HEK293 (cell line): Measurements from ENCODE around the gene UBXN6.

ENCODE experiments used
- CTCF ChIA-PET: fragments of 350-600 bp; formaldehyde crosslinking; extraction: SDS; loops from one replicate; lab custom pipeline; 2021; ENCODE audit warnings: antibody characterized with exemption; lab: Yijun Ruan, JAX
- POLR2A ChIA-PET: fragments of 300-600 bp; formaldehyde crosslinking; extraction: SDS; loops from one replicate; lab custom pipeline; 2020; ENCODE audit warnings: antibody characterized with exemption, inconsistent platforms; lab: Yijun Ruan, JAX
- H3K27ac ChIP-seq: fragments of 200-500 bp; sonication (Bioruptor generic); 2 replicates; pipeline ENCODE4 v1.5.1; 2014; ENCODE audit warnings: low read depth, low read length, control low read depth, inconsistent platforms; ENCODE audit errors: extremely low read depth
- H3K36me3 ChIP-seq, 2 experiments: fragments of 200-500 bp in 1 of 2; sonication (Bioruptor generic) in 1 of 2; 1 replicate in 1 of 2; 2 replicates in 1 of 2; pipeline ENCODE4 v1.5.1; 2014 to 2017; ENCODE audit warnings: inconsistent platforms in 2 of 2, low read length in 2 of 2; ENCODE audit not compliant: control insufficient read depth in 2 of 2, insufficient read depth in 1 of 2
- H3K4me1 ChIP-seq: fragments of 200-500 bp; sonication (Bioruptor generic); 2 replicates; pipeline ENCODE4 v1.5.1; 2014; ENCODE audit warnings: mild to moderate bottlenecking, low read length, inconsistent platforms; ENCODE audit not compliant: control insufficient read depth, insufficient read depth
- H3K4me3 ChIP-seq: 2 replicates; pipeline ENCODE4 v1.5.1; 2011; ENCODE audit warnings: low read depth, mild to moderate bottlenecking, control low read depth, low read length, moderate library complexity
- H3K9me3 ChIP-seq: fragments of 200-500 bp; sonication (Bioruptor generic); 2 replicates; pipeline ENCODE4 v1.5.1; 2014; ENCODE audit warnings: low read depth, low read length, inconsistent platforms; ENCODE audit not compliant: control insufficient read depth, insufficient read depth
- EGR2 ChIP-seq: fragments of 450-650 bp; formaldehyde crosslinking; IDR thresholded peaks from 2 replicates; pipeline ENCODE4 v1.5.1; 2016; ENCODE audit warnings: low read depth, missing biosample characterization, missing genetic modification characterization
- GLIS2 ChIP-seq: fragments of 450-650 bp; formaldehyde crosslinking; IDR thresholded peaks from 2 replicates; pipeline ENCODE4 v1.5.1; 2016; ENCODE audit warnings: missing biosample characterization, missing genetic modification characterization
- KLF9 ChIP-seq: fragments of 450-650 bp; formaldehyde crosslinking; IDR thresholded peaks from 2 replicates; pipeline ENCODE4 v1.5.1; 2016; ENCODE audit warnings: missing biosample characterization, missing genetic modification characterization, low read depth
- PRDM4 ChIP-seq: fragments of 450-650 bp; formaldehyde crosslinking; IDR thresholded peaks from 2 replicates; pipeline ENCODE4 v1.5.1; 2017; ENCODE audit warnings: missing biosample characterization, missing genetic modification characterization
- PRDM6 ChIP-seq: fragments of 450-650 bp; formaldehyde crosslinking; IDR thresholded peaks from 2 replicates; pipeline ENCODE4 v1.5.1; 2017; ENCODE audit warnings: missing biosample characterization, missing genetic modification characterization
- RBAK ChIP-seq: fragments of 450-650 bp; formaldehyde crosslinking; IDR thresholded peaks from 2 replicates; pipeline ENCODE4 v1.5.1; 2016; ENCODE audit warnings: missing biosample characterization, missing genetic modification characterization
- SCRT1 ChIP-seq: fragments of 450-650 bp; formaldehyde crosslinking; IDR thresholded peaks from 2 replicates; pipeline ENCODE4 v1.5.1; 2016; ENCODE audit warnings: missing biosample characterization, missing genetic modification characterization, borderline replicate concordance
- TSHZ1 ChIP-seq: fragments of 450-650 bp; formaldehyde crosslinking; IDR thresholded peaks from 2 replicates; pipeline ENCODE4 v1.5.1; 2016; ENCODE audit warnings: missing biosample characterization, missing genetic modification characterization, borderline replicate concordance
- YY1 ChIP-seq: fragments of 450-650 bp; formaldehyde crosslinking; IDR thresholded peaks from 2 replicates; pipeline ENCODE4 v1.5.1; 2018; ENCODE audit warnings: missing biosample characterization, missing genetic modification characterization
- ZFP37 ChIP-seq: fragments of 450-650 bp; formaldehyde crosslinking; IDR thresholded peaks from 2 replicates; pipeline ENCODE4 v1.5.1; 2016; ENCODE audit warnings: missing biosample characterization, missing genetic modification characterization
- ZFP41 ChIP-seq: fragments of 450-650 bp; formaldehyde crosslinking; IDR thresholded peaks from 2 replicates; pipeline ENCODE4 v1.5.1; 2016; ENCODE audit warnings: missing biosample characterization, missing genetic modification characterization, borderline replicate concordance
- ZNF114 ChIP-seq: fragments of 450-650 bp; formaldehyde crosslinking; IDR thresholded peaks from 2 replicates; pipeline ENCODE4 v1.5.0; 2017; ENCODE audit warnings: missing biosample characterization, missing genetic modification characterization
- ZNF121 ChIP-seq: fragments of 450-650 bp; formaldehyde crosslinking; IDR thresholded peaks from 2 replicates; pipeline ENCODE4 v1.5.1; 2016; ENCODE audit warnings: missing biosample characterization, missing genetic modification characterization
- ZNF292 ChIP-seq: fragments of 450-650 bp; formaldehyde crosslinking; IDR thresholded peaks from 2 replicates; pipeline ENCODE4 v1.5.1; 2016; ENCODE audit warnings: low read depth, missing biosample characterization, missing genetic modification characterization, borderline replicate concordance
- ZNF366 ChIP-seq: fragments of 450-650 bp; formaldehyde crosslinking; conservative IDR thresholded peaks from 2 replicates; pipeline ENCODE4 v1.5.1; 2016; ENCODE audit warnings: missing biosample characterization, missing genetic modification characterization
- ZNF473 ChIP-seq: fragments of 450-650 bp; formaldehyde crosslinking; IDR thresholded peaks from 2 replicates; pipeline ENCODE4 v1.5.1; 2017; ENCODE audit warnings: missing biosample characterization, missing genetic modification characterization
- ZNF521 ChIP-seq: fragments of 450-650 bp; formaldehyde crosslinking; IDR thresholded peaks from 2 replicates; pipeline ENCODE4 v1.5.1; 2017; ENCODE audit warnings: missing biosample characterization, mild to moderate bottlenecking, missing genetic modification characterization
- ZNF600 ChIP-seq: fragments of 450-650 bp; formaldehyde crosslinking; IDR thresholded peaks from 2 replicates; pipeline ENCODE4 v1.5.1; 2016; ENCODE audit warnings: missing biosample characterization, missing genetic modification characterization
- ZNF623 ChIP-seq: fragments of 450-650 bp; formaldehyde crosslinking; IDR thresholded peaks from 2 replicates; pipeline ENCODE4 v1.5.1; 2016; ENCODE audit warnings: missing biosample characterization, missing genetic modification characterization
- ZNF639 ChIP-seq: fragments of 450-650 bp; formaldehyde crosslinking; IDR thresholded peaks from 2 replicates; pipeline ENCODE4 v1.5.1; 2016; ENCODE audit warnings: missing biosample characterization, missing genetic modification characterization
- ZNF654 ChIP-seq: fragments of 450-650 bp; formaldehyde crosslinking; IDR thresholded peaks from 2 replicates; pipeline ENCODE4 v1.5.1; 2016; ENCODE audit warnings: low read depth, missing biosample characterization, missing genetic modification characterization
- ZNF791 ChIP-seq: fragments of 450-650 bp; formaldehyde crosslinking; IDR thresholded peaks from 2 replicates; pipeline ENCODE4 v1.5.1; 2016; ENCODE audit warnings: missing biosample characterization, missing genetic modification characterization
- ZNF830 ChIP-seq: fragments of 450-650 bp; IDR thresholded peaks from 2 replicates; pipeline ENCODE4 v1.5.0; 2018; ENCODE audit warnings: missing biosample characterization, missing genetic modification characterization, low read depth, mild to moderate bottlenecking, moderate library complexity
- ZNF837 ChIP-seq: fragments of 450-650 bp; formaldehyde crosslinking; IDR thresholded peaks from 2 replicates; pipeline ENCODE4 v1.5.1; 2016; ENCODE audit warnings: missing biosample characterization, missing genetic modification characterization
- ZSCAN18 ChIP-seq: fragments of 450-650 bp; formaldehyde crosslinking; IDR thresholded peaks from 2 replicates; pipeline ENCODE4 v1.5.1; 2016; ENCODE audit warnings: missing biosample characterization, missing genetic modification characterization
- ZSCAN23 ChIP-seq: fragments of 450-650 bp; formaldehyde crosslinking; IDR thresholded peaks from 2 replicates; pipeline ENCODE4 v1.5.1; 2016; ENCODE audit warnings: missing biosample characterization, missing genetic modification characterization

UBXN6 gene

GRCh38 chr19:4441994-4442818 lies 15.4 kb downstream of the UBXN6 start:
- no peak overlapping the region for H3K27ac ChIP-seq
- POLR2A ChIA-PET, result interaction anchor here (0.6 kb wide), 1 partner anchor 56 kb away, joined by 9 read pairs; no protein-coding TSS in a partner anchor
- H3K36me3 ChIP-seq, result peaks cover 24 to 88% of the 10 kb centered on the region in 2 experiments; a peak in 2 of 3 replicates
- H3K4me1 ChIP-seq, result no peaks in the 10 kb centered on the region
- CTCF ChIA-PET, result no interaction called here
- no peak overlapping the region for H3K4me3 ChIP-seq
- no peaks in the 10 kb centered on the region for H3K9me3 ChIP-seq
- TF ChIP-seq ZSCAN18 (no peak), ZNF600 (tag by site-specific recombination) (peak; percentile 95), YY1 (tag by site-specific recombination) (no peak), ZNF837 (tag by site-specific recombination) (no peak), ZNF654 (tag by site-specific recombination) (no peak), ZFP37 (tag by site-specific recombination) (no peak), PRDM6 (tag by site-specific recombination) (no peak), ZNF366 (tag by site-specific recombination) (no peak), TSHZ1 (tag by site-specific recombination) (no peak), ZNF121 (tag by site-specific recombination) (no peak), ZNF791 (tag by site-specific recombination) (no peak), SCRT1 (peak; percentile 84), ZNF292 (no peak), GLIS2 (tag by site-specific recombination) (no peak; the same call in 1 of the 2 replicates), RBAK (tag by site-specific recombination) (no peak), ZNF114 (tag by site-specific recombination) (no peak), ZNF639 (tag by site-specific recombination) (no peak), ZNF623 (tag by site-specific recombination) (no peak), PRDM4 (tag by site-specific recombination) (no peak), KLF9 (tag by site-specific recombination) (no peak), ZFP41 (tag by site-specific recombination) (no peak), EGR2 (tag by site-specific recombination) (no peak; the same call in 1 of the 2 replicates), ZNF830 (tag by site-specific recombination) (no peak), ZNF521 (tag by site-specific recombination) (no peak), ZNF473 (tag by site-specific recombination) (no peak), ZSCAN23 (tag by site-specific recombination) (no peak)
